ENCODE results near the gene SFXN2. TPM values are rescaled to one million over a fixed set of nuclear protein-coding genes. Genes with fewer than 3 reads are reported as not detected.

Gene SFXN2
- polyA plus RNA-seq, 1 of the 3 experiments (the other 2 are of a cell fraction), result 10.2 TPM

GRCh38 chr10:102712089-102712488 lies 2.3 kb upstream of the SFXN2 start:
- H3K36me3 ChIP-seq (replicated peaks in 1 of 2; ENCODE audit: control insufficient read depth in 1 of 2, insufficient read depth in 2 of 2, low read length in 1 of 2), result no peaks in the 10 kb centered on the region
- no peaks in the 10 kb centered on the region for H3K9me3 ChIP-seq
- no peak for TF ChIP-seq MXI1 (IDR thresholded peaks at IDR 0.05; ENCODE audit: low read depth, low read length)
- no peak for TF ChIP-seq FOXJ3 (CRISPR knock-in tag; IDR thresholded peaks at IDR 0.05)
- TF ChIP-seq GABPA (IDR thresholded peaks at IDR 0.05; ENCODE audit: low read depth), result no peak
- no peak for TF ChIP-seq FOXM1 (IDR thresholded peaks at IDR 0.05; ENCODE audit: low read depth)
- no peak for TF ChIP-seq GATA2 (CRISPR knock-in tag; IDR thresholded peaks at IDR 0.05)
- TF ChIP-seq NRF1 (IDR thresholded peaks at IDR 0.05; ENCODE audit: low read depth, low read length), result no peak
- no peak for TF ChIP-seq CTCF (IDR thresholded peaks at IDR 0.05)
- TF ChIP-seq CHD2 (IDR thresholded peaks at IDR 0.05; ENCODE audit: low read length, partially characterized antibody), result no peak
- TF ChIP-seq TCF12 (IDR thresholded peaks at IDR 0.05), result no peak
- CTCF ChIA-PET, result interaction anchor here (0.8 to 11.2 kb wide), 5 partner anchors 8 to 68 kb away, joined by 3 to 123 read pairs (median 3); partner anchors contain the start of gene TRIM8
- H3K4me2 ChIP-seq, result peak overlapping the region; percentile 91
- peaks cover 71% of the 10 kb centered on the region for H3K79me2 ChIP-seq (ENCODE audit: insufficient read depth)
- H4K20me1 ChIP-seq (ENCODE audit: insufficient read depth), result peaks cover 5% of the 10 kb centered on the region
- peak overlapping the region in 1 of 2 experiments; percentile 91; a peak in 1 of 4 replicates for H3K4me3 ChIP-seq (ENCODE audit: low read depth in 2 of 2, low read length in 1 of 2)
- no peaks in the 10 kb centered on the region for H3K27me3 ChIP-seq (ENCODE audit: insufficient read depth)
- WGBS (ENCODE audit: low lambda C conversion rate), result 96% methylated on average over 4 of the region's 4 CpGs
- DNase-seq, result no peak
- peaks cover 26% of the 10 kb centered on the region for H3F3A ChIP-seq (replicated peaks; ENCODE audit: insufficient read depth)
- POLR2A ChIA-PET, result no interaction called here
- no peak overlapping the region for H2AFZ ChIP-seq (ENCODE audit: low read depth)
- H3K27ac ChIP-seq (ENCODE audit: low read depth in 2 of 2, low read length in 1 of 2), result no peak overlapping the region
- no peak overlapping the region for H3K9ac ChIP-seq
- peaks cover 10 to 20% of the 10 kb centered on the region in 2 experiments; a peak in 3 of 4 replicates for H3K4me1 ChIP-seq (ENCODE audit: control insufficient read depth in 1 of 2, insufficient read depth in 2 of 2, low read depth in 1 of 2, low read length in 1 of 2)
- H3K9me2 ChIP-seq, result no peaks in the 10 kb centered on the region

- CTCF ChIA-PET, result interaction anchor here (0.8 to 11.2 kb wide), 13 partner anchors 9 to 477 kb away, joined by 3 to 123 read pairs (median 3); partner anchors contain the start of gene TRIM8
- Histone ChIP-seq H3K79me2 (ENCODE audit: insufficient read depth) (peaks cover 64% of the 10 kb centered on the region), H3F3A (replicated peaks; ENCODE audit: insufficient read depth) (peaks cover 20% of the 10 kb centered on the region), H4K20me1 (ENCODE audit: insufficient read depth) (peaks cover 5% of the 10 kb centered on the region), H3K4me3 (ENCODE audit: low read depth in 2 of 2, low read length in 1 of 2) (peak overlapping the region; percentile 87 to 91), H3K4me1 (ENCODE audit: control insufficient read depth in 1 of 2, insufficient read depth in 2 of 2, low read depth in 1 of 2, low read length in 1 of 2) (peaks cover 13 to 20% of the 10 kb centered on the region in 2 experiments; a peak in 3 of 4 replicates), H3K27ac (ENCODE audit: low read depth in 2 of 2, low read length in 1 of 2) (peak overlapping the region; percentile 80 to 86), H3K36me3 (replicated peaks in 1 of 2; ENCODE audit: control insufficient read depth in 1 of 2, insufficient read depth in 2 of 2, low read length in 1 of 2) (peaks cover 0 to 3% of the 10 kb centered on the region in 2 experiments), H3K9ac (peak overlapping the region; percentile 88), H3K9me3 (no peaks in the 10 kb centered on the region), H3K27me3 (ENCODE audit: insufficient read depth) (no peaks in the 10 kb centered on the region), H2AFZ (ENCODE audit: low read depth) (peak overlapping the region; percentile 99), H3K9me2 (no peaks in the 10 kb centered on the region), H3K4me2 (peak overlapping the region; percentile 91)
- WGBS (ENCODE audit: low lambda C conversion rate), result 11% methylated on average over 8 of the region's 8 CpGs
- DNase-seq, result no peak
- POLR2A ChIA-PET, result interaction anchor here (1.0 to 2.2 kb wide), 4 partner anchors 42 to 85 kb away, joined by 5 to 13 read pairs (median 10); partner anchors contain the start of gene TRIM8
- TF ChIP-seq MEF2A (IDR thresholded peaks at IDR 0.05; ENCODE audit: borderline replicate concordance, low read depth), result no peak
- TF ChIP-seq RFX5 (IDR thresholded peaks at IDR 0.05; ENCODE audit: low read length), result no peak
- no peak for TF ChIP-seq FOXM1 (IDR thresholded peaks at IDR 0.05; ENCODE audit: low read depth)
- TF ChIP-seq USF2 (IDR thresholded peaks at IDR 0.05; ENCODE audit: borderline replicate concordance, low read depth, low read length), result no peak
- no peak for TF ChIP-seq SIN3A (IDR thresholded peaks at IDR 0.05; ENCODE audit: borderline replicate concordance, low read depth, low read length)
- TF ChIP-seq TCF12 (IDR thresholded peaks at IDR 0.05), result no peak
- TF ChIP-seq RXRA (IDR thresholded peaks at IDR 0.05; ENCODE audit: borderline replicate concordance, low read depth), result no peak
- no peak for TF ChIP-seq IRF3 (IDR thresholded peaks at IDR 0.05; ENCODE audit: low read depth, low read length)
- no peak for TF ChIP-seq EP300 (IDR thresholded peaks at IDR 0.05; ENCODE audit: borderline replicate concordance in 1 of 2, low read depth in 1 of 2, low read length in 1 of 2)
- TF ChIP-seq MAX (IDR thresholded peaks at IDR 0.05; ENCODE audit: low read depth), result no peak
- TF ChIP-seq RCOR1 (IDR thresholded peaks at IDR 0.05; ENCODE audit: low read length), result no peak
- no peak for TF ChIP-seq FOXJ3 (CRISPR knock-in tag; IDR thresholded peaks at IDR 0.05)
- no peak for TF ChIP-seq ZBTB33 (IDR thresholded peaks at IDR 0.05; ENCODE audit: borderline replicate concordance, low read depth)
Observed at GRCh38 chr10:102712843-102713538, 1.4 kb upstream of the SFXN2 start.
